Caco-2 (cell line): ENCODE data around the gene IFTAP. TPM values are rescaled to one million over a fixed set of nuclear protein-coding genes. Genes with fewer than 3 reads are reported as not detected.

ENCODE experiments used
- BruUV-seq: library from RNA; stranded (reverse); fragments of 400-500 nt; replicated peaks from 2 replicates; lab custom pipeline; 2021; lab: Mats Ljungman, UMichigan
- CTCF ChIA-PET: fragments of 300-600 bp; sonication (Branson Sonifier 250); formaldehyde crosslinking; loops from one replicate; lab custom pipeline; 2022; ENCODE audit warnings: antibody characterized with exemption; lab: Charles Lee
- POLR2A ChIA-PET: fragments of 300-600 bp; sonication (Branson Sonifier 250); formaldehyde crosslinking; loops from one replicate; lab custom pipeline; 2022; ENCODE audit warnings: antibody characterized with exemption; lab: Charles Lee
- DNase-seq, 2 experiments: peaks; one replicate each; pipeline versions ENCODE4 v3.0.0 to v3.0.0-alpha.2; 2020 to 2022
- H3K27me3 ChIP-seq: replicated peaks from 2 replicates; pipeline ENCODE4 v1.6.0; 2011; ENCODE audit warnings: low read length; ENCODE audit not compliant: control insufficient read depth, insufficient read depth
- H3K36me3 ChIP-seq: 2 replicates; pipeline ENCODE4 v1.5.1; 2011; ENCODE audit warnings: low read length; ENCODE audit not compliant: control insufficient read depth, insufficient read depth
- H3K4me1 ChIP-seq: fragments of 250-450 bp; sonication (Bioruptor Pico); 2 replicates; pipeline ENCODE4 v1.5.1; 2020; ENCODE audit warnings: mild to moderate bottlenecking
- H3K4me3 ChIP-seq: 2 replicates; pipeline ENCODE4 v1.5.1; 2011; ENCODE audit warnings: low read depth, mild to moderate bottlenecking, control low read depth, low read length
- H3K9me3 ChIP-seq: fragments of 250-450 bp; sonication (Bioruptor Pico); 2 replicates; pipeline ENCODE4 v1.5.1; 2020; ENCODE audit warnings: mild to moderate bottlenecking, moderate library complexity
- H3K27ac Mint-ChIP-seq: one replicate; pipeline ENCODE4 v1.8.0; 2022; ENCODE audit warnings: mixed read lengths; ENCODE audit not compliant: unreplicated experiment
- H3K27me3 Mint-ChIP-seq: one replicate; pipeline ENCODE4 v1.8.0; 2022; ENCODE audit warnings: mixed read lengths; ENCODE audit not compliant: insufficient read depth, unreplicated experiment
- H3K36me3 Mint-ChIP-seq: one replicate; pipeline ENCODE4 v1.8.0; 2022; ENCODE audit warnings: mild to moderate bottlenecking, mixed read lengths; ENCODE audit not compliant: insufficient read depth, unreplicated experiment
- H3K4me1 Mint-ChIP-seq: one replicate; pipeline ENCODE4 v1.8.0; 2022; ENCODE audit warnings: low read depth, mixed read lengths; ENCODE audit not compliant: unreplicated experiment
- H3K4me3 Mint-ChIP-seq: one replicate; pipeline ENCODE4 v1.8.0; 2022; ENCODE audit warnings: mild to moderate bottlenecking, moderate library complexity, mixed read lengths; ENCODE audit not compliant: unreplicated experiment
- H3K9me3 Mint-ChIP-seq: one replicate; pipeline ENCODE4 v1.8.0; 2022; ENCODE audit warnings: mixed read lengths; ENCODE audit not compliant: unreplicated experiment
- intact Hi-C: fragments of 100-400 bp; cut with micrococcal nuclease; formaldehyde crosslinking; loops from one replicate; pipeline ENCODE4 v1.10.0; 2022; ENCODE audit not compliant: unreplicated experiment
- total RNA-seq: library from RNA; stranded (reverse); gene quantifications from 2 replicates; pipeline ENCODE4 v1.2.3, GENCODE V29; 2022
- TF ChIP-seq, protein P1 (sequence below), 2 experiments: fragments of 200-600 bp in 1 of 2; IDR thresholded peaks; 1 replicate in 1 of 2; 2 replicates in 1 of 2; pipeline versions ENCODE4 v1.5.1 to v1.8.0; 2011 to 2022; ENCODE audit warnings: antibody characterized with exemption in 1 of 2, control low read depth in 1 of 2, inconsistent platforms in 1 of 2, low read depth in 1 of 2, low read length in 1 of 2, mild to moderate bottlenecking in 1 of 2, moderate library complexity in 1 of 2; ENCODE audit not compliant: insufficient read depth in 1 of 2, severe bottlenecking in 1 of 2, unreplicated experiment in 1 of 2

IFTAP gene
- total RNA-seq, 1 experiment from 2014 or later: 10.4 TPM

DNA sequence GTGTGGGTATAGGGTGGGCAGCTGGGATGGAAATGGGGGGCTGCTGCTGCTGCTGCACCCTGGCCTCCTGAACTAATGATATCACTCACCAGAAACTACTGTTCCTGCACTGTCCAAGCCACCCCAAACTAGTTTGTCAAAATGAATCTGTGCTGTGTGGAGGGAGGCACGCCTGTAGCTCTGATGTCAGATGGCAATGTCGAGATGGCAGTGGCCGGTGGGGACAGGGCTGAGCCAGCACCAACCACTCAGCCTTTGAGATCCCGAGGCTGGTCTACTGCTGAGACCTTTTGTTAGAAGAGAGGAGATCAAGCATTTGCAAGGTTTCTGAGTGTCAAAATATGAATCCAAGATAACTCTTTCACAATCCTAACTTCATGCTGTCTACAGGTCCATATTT, 25.2 kb upstream of the IFTAP start:
- intact Hi-C loops: no loop called here
- Histone ChIP-seq H3K27me3 (no peaks in the 10 kb centered on the region; the same call in 1 of the 2 replicates), H3K9me3 (no peaks in the 10 kb centered on the region), H3K4me3 (no peak overlapping the region), H3K4me1 (no peaks in the 10 kb centered on the region), H3K36me3 (no peaks in the 10 kb centered on the region)
- TF ChIP-seq, protein P1, sequence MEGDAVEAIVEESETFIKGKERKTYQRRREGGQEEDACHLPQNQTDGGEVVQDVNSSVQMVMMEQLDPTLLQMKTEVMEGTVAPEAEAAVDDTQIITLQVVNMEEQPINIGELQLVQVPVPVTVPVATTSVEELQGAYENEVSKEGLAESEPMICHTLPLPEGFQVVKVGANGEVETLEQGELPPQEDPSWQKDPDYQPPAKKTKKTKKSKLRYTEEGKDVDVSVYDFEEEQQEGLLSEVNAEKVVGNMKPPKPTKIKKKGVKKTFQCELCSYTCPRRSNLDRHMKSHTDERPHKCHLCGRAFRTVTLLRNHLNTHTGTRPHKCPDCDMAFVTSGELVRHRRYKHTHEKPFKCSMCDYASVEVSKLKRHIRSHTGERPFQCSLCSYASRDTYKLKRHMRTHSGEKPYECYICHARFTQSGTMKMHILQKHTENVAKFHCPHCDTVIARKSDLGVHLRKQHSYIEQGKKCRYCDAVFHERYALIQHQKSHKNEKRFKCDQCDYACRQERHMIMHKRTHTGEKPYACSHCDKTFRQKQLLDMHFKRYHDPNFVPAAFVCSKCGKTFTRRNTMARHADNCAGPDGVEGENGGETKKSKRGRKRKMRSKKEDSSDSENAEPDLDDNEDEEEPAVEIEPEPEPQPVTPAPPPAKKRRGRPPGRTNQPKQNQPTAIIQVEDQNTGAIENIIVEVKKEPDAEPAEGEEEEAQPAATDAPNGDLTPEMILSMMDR (IDR thresholded peaks at IDR 0.05; ENCODE audit: insufficient read depth in 1 of 2, low read depth in 1 of 2, low read length in 1 of 2, severe bottlenecking in 1 of 2, unreplicated experiment in 1 of 2): no peak
- Mint-ChIP-seq H3K4me3 (no peak overlapping the region), H3K9me3 (no peaks in the 10 kb centered on the region), H3K4me1 (no peaks in the 10 kb centered on the region), H3K36me3 (no peaks in the 10 kb centered on the region), H3K27ac (no peak overlapping the region), H3K27me3 (peaks cover 13% of the 10 kb centered on the region)
- no TSS peak for BruUV-seq
- no peak for DNase-seq
- POLR2A ChIA-PET: no interaction called here
- CTCF ChIA-PET: no interaction called here

DNA sequence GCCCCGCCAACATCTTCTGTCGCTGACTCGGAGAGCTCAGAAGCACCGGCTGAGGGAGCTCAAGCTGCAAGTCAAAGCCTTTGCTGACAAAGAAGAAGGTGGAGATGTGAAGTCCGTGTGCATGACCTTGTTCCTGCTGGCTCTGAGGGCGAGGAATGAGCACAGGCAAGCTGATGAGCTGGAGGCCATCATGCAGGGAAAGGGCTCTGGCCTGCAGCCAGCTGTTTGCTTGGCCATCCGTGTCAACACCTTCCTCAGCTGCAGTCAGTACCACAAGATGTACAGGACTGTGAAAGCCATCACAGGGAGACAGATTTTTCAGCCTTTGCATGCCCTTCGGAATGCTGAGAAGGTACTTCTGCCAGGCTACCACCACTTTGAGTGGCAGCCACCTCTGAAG, 19.8 kb upstream of the IFTAP start:
- H3K4me3 ChIP-seq: no peak overlapping the region
- TF ChIP-seq, protein P1 (IDR thresholded peaks at IDR 0.05; ENCODE audit: insufficient read depth in 1 of 2, low read depth in 1 of 2, low read length in 1 of 2, severe bottlenecking in 1 of 2, unreplicated experiment in 1 of 2): no peak
- H3K9me3 ChIP-seq: no peaks in the 10 kb centered on the region
- Mint-ChIP-seq H3K4me1 (peaks cover 13% of the 10 kb centered on the region), H3K4me3 (no peak overlapping the region), H3K27me3 (peaks cover 8% of the 10 kb centered on the region), H3K36me3 (no peaks in the 10 kb centered on the region), H3K9me3 (no peaks in the 10 kb centered on the region), H3K27ac (no peak overlapping the region)
- no peaks in the 10 kb centered on the region for H3K36me3 ChIP-seq
- H3K4me1 ChIP-seq: 0 out of 2 replicates have a peak, but pooled peaks cover 4% of the 10 kb centered on the region
- DNase-seq: no peak
- intact Hi-C loops: no loop called here
- BruUV-seq: no TSS peak
- H3K27me3 ChIP-seq: no peaks in the 10 kb centered on the region
- ChIA-PET POLR2A (no interaction called here), CTCF (no interaction called here)

DNA sequence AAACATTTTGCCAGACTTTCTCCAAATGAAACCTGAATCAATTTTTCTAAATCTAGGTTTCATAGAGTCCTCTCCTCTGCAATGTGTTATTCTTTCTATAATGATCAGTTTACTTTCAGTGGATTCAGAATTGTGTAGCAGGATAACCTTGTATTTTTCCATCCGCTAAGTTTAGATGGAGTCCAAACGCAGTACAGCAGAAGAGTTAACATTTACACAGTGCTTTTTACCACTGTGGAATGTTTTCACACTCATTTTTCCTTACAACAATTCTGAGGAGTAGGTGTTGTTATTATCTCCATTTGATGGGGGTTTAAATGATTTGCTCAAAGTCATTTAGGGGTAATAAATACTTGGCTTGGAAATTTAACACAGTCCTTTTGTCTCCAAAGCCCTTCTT, 16.9 kb upstream of the IFTAP start:
- intact Hi-C loops: no loop called here
- Histone ChIP-seq H3K4me3 (no peak overlapping the region), H3K4me1 (0 out of 2 replicates have a peak, but pooled peaks cover 4% of the 10 kb centered on the region), H3K9me3 (0 out of 2 replicates have a peak, but pooled peaks cover 4% of the 10 kb centered on the region), H3K36me3 (no peaks in the 10 kb centered on the region), H3K27me3 (no peaks in the 10 kb centered on the region)
- Mint-ChIP-seq H3K4me3 (no peak overlapping the region), H3K9me3 (no peaks in the 10 kb centered on the region), H3K4me1 (peaks cover 13% of the 10 kb centered on the region), H3K36me3 (no peaks in the 10 kb centered on the region), H3K27me3 (peaks cover 4% of the 10 kb centered on the region), H3K27ac (no peak overlapping the region)
- ChIA-PET POLR2A (no interaction called here), CTCF (no interaction called here)
- BruUV-seq: no TSS peak
- no peak for DNase-seq
- TF ChIP-seq, protein P1 (IDR thresholded peaks at IDR 0.05; ENCODE audit: insufficient read depth in 1 of 2, low read depth in 1 of 2, low read length in 1 of 2, severe bottlenecking in 1 of 2, unreplicated experiment in 1 of 2): no peak
